Uterus (tissue), 2 donors: ENCODE measurements around the gene ASAP3.

ENCODE experiments used
- CTCF ChIP-seq, 4 experiments: fragments of 200-600 bp in 2 of 4; fragments of 450-650 bp in 2 of 4; sonication (generic) in 2 of 4; IDR thresholded peaks; one replicate each; pipeline ENCODE4 v1.5.1; 2016 to 2019; ENCODE audit warnings: antibody characterized with exemption in 4 of 4, mild to moderate bottlenecking in 2 of 4, moderate library complexity in 1 of 4
- POLR2A ChIP-seq, 2 donors: fragments of 450-650 bp; IDR thresholded peaks; one replicate each; pipeline ENCODE4 v1.6.1; 2016; ENCODE audit warnings: antibody characterized with exemption in 2 of 2, mild to moderate bottlenecking in 1 of 2, moderate library complexity in 1 of 2

GRCh38 chr1:23480187-23481025 lies 3.6 kb downstream of the ASAP3 start:
- TF ChIP-seq CTCF (IDR thresholded peaks at IDR 0.05) (no peak), POLR2A (IDR thresholded peaks at IDR 0.05) (no peak)
